Activated naive CD4-positive, alpha-beta T cell treated with Interleukin-2 at 50 U/mL for 16 hours (primary cell): ENCODE measurements around the gene CDC73.
"Not testable (repeated sequence)": the region's sequence is repeated elsewhere in the genome, so short reads cannot be mapped to it uniquely, and the experiment has no call there.

ENCODE experiments used
- DNase-seq: peaks from one replicate; pipeline ENCODE4 v3.0.0-alpha.2; 2020

The CDC73 gene

GRCh38 chr1:193114485-193115095 lies 7.2 kb upstream of the CDC73 start:
- DNase-seq: no peak

GRCh38 chr1:193115629-193116227 lies 6.1 kb upstream of the CDC73 start:
- no peak for DNase-seq

DNA sequence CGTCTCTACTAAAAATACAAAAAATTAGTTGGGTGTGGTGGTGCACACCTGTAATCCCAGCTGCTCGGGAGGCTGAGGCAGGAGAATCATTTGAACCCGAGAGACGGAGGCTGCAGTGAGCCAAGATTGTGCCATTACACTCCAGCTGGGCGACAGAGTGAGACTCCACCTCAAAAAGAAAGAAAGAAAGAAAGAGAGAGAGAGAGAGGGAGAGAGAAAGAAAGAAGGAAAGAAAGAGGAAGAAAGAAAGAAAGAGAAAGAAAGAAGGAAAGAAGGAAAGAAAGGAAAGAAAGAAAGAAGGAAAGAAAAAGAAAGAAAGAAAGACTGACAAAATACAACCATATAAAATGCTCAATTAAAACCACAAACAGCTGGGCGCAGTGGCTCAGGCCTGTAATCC lies 4.7 kb upstream of the CDC73 start:
- DNase-seq: not testable (repeated sequence)

- DNase-seq: no peak
Measured at GRCh38 chr1:193118194-193118593, 3.6 kb upstream of the CDC73 start.

DNA sequence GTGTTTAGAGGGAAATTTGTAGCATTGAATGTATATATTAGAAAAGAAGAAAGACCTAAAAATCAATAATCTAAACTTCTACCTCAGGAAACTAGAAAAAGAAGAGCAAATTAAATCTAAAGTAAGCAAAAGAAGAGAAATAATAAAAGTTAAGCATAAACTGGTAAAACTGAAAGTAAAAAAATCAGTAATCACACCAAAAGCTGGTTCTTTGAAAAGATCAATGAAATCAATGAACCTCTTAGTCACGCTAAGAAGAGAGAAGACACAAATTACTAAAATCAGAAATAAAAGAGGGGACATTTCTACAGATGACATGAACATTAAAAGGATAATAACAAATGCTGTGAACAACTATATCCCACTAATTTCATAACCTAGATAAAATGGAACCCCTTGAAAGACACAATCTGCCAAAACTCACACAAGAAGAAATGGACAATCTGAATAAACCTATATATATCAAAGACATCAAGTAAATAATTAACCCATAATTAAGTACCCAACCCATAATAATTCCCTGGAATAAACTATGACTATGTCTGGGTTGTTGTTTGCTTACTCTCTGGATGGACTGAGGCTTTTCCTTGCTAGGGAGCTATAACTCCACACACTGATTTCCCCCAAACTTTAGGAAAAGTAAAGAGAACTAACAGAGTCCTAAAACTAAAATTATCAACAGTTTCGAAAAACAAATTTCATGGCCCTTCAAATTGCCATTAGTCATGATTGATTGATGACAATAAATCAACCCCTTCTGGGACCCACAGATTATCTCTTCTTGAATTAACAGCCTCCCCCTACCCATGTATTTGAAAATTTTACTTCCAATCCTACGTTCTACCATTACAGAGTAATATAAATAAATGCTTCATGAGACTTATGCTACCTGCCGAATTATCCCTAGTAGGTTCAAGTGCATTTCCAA lies 2.8 kb upstream of the CDC73 start:
- no peak for DNase-seq

- no peak for DNase-seq
Measured at GRCh38 chr1:193120604-193121166, 1.1 kb upstream of the CDC73 start.

GRCh38 chr1:193123751-193124150 lies 1.9 kb downstream of the CDC73 start:
- no peak for DNase-seq

DNA sequence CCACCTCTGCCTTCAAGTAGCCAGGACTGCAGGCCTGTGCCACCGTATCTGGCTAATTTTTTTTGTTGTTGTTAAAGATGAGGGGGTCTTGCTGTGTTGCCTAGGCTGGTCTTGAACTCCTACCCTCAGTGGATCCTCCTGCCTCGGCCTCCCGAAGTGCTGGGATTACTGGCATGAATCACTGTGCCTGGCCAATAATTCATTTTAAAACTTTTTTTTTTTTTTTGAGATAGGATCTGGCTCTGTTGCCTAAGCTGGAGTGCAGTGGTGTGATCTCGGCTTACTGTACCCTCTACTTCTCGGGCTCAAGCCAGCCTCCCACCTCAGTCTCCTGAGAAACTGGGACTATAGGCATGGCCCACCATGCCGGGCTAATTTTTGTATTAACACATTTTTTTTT lies 3.5 kb downstream of the CDC73 start:
- no peak for DNase-seq

DNA sequence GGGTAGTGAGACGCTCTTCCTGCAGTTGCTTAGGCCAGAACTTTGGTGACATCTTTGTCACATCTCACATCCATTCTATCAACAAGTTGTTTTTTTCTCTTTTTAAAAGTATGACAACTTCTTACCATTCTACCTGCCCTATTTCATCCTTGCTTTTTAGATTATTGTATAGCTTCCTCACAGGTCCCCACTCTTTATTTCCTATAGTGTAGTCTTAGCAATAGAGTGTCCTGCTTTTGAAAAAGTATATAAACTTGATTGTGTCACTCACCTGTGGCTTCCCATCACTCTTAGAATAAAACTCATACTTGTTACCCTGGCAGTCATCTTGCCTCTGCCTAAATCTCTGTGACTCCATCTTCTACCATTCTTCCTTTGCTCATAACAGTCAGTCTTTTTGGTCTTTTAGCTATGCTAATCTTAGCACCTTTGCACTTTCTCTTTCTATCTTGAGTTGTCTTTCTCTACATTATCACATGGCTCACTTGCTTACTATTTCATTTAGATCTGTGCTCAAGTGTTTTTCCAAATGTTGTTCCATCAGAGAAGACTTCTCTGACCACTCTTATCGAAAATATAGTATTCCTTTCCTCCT lies 9.5 kb downstream of the CDC73 start:
- no peak for DNase-seq

- DNase-seq: no peak
Measured at GRCh38 chr1:193140254-193140653, 18.4 kb downstream of the CDC73 start.

- no peak for DNase-seq
Measured at GRCh38 chr1:193141804-193142203, 20.0 kb downstream of the CDC73 start.

DNA sequence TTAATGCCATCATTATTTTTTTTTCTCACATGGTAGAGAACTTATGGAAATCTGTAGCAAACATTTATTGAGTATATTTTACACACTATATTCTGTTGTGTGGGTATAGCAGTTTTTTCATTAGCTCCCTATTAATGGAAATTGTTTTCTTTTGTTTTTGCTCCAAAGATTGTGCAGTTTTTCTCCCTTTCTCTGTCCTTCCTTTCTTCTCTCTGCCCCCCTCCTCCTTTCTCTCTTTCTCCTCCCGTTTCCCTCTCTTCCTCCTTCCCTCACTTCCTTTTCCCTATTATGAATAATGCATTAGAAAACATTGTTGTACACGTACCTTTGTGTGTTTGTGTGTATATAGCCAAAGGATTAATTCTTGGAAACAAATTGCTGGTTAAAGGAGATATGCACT lies 20.6 kb downstream of the CDC73 start:
- DNase-seq: no peak

DNA sequence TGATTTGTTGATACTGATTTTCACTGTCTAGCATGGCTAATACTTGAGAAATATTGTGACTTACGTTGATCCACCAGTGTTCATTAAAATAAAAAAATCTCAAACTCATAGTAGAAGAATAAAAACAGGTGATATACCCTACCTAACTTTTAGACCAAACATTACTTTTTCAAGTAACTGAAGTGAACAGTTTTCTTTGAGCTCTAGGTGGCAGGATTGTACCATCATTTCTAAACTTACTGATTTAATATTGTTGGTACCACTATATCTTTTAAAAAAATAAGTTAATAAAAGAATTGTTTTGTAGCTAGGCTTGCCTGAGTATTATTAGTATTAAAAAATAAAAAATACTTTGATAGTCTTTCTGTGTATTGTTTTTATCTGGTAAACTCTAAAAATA lies 21.5 kb downstream of the CDC73 start:
- DNase-seq: no peak

GRCh38 chr1:193144361-193144938 lies 22.6 kb downstream of the CDC73 start:
- no peak for DNase-seq

DNA sequence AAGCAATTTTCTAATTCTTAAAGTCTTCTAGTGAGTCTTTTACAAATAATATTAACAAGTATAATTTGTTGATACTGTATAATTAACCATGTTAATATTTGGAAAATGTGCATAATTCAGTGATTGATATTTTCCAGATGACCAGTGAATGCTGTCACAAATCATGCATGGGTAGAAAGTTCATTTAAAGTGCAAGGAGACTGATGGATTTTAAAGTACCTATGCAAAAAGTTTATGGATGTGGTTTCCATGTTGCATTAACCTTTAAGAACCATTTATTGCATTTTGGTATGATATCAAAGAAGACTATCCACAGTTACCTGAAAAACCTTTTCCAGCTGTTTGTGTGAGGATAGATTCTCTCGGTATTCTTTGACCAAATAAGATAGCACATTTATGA lies 23.2 kb downstream of the CDC73 start:
- no peak for DNase-seq

DNA sequence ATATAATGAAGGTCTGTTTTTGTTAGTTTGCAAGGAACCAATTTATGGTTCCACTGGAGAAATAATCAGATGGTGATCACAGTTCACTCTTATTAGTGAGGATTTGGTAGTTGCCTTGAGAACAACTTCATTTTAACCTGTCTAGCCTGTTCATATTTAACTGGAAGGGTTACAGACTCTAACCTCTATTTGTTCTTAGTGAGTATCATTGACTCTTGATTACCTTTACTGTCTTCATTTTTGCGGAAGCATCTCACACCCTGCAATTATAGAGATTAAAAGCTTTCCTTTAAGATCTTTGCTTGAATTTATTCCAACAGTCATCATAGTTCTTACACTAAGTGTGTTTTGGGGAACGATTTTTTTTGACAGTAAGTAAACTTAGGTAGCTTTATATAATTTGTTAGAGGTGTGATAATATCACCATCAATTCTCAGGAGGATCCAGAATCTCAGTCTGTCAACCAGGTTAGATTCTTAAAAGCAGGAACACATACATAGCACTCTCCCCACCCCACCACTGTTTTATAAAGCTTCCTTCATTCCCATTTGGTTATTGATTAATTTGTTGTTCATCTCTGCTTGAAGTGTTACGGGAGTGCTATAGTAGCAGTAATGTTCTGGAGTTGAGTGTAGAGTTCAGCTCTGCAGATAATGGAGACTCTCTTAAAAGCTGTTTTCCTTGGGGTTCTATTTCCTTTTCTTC lies 34.4 kb downstream of the CDC73 start:
- no peak for DNase-seq

DNA sequence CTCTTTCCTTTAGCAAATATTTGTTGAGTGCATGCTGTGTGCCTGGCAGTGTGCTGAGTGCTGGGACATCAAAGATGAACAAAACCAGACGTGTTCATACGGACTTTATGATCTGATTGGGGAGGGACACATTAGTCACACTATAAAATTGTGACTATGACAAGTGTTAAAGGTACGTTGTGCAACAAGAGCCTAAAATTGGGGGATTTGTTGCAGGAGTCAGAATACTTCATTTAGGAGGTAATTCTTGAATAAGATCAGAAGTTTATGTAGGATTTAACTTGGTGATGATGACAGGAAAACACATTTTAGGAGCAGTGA lies 35.0 kb downstream of the CDC73 start:
- DNase-seq: no peak

DNA sequence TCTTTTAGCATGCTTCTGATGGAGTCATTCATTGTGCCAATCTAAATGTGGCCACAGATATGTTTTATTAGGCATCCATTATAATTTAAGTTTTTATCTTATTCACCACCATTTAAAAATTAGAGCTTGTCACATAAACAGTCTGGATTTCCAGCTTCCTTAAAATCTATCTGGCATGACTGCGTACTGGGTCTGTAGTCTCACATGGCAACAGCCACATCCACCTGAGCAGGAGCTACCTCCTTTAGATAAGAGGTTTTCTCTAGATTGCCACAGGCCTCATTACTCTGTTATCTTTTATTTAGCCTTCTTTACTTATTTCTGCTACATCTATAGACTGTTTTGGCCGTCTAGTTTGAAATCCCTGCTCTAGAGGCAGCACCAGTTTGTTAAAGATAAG lies 35.5 kb downstream of the CDC73 start:
- DNase-seq: no peak

- DNase-seq: no peak
Measured at GRCh38 chr1:193176113-193176512, 54.3 kb downstream of the CDC73 start.

GRCh38 chr1:193176788-193177187 lies 55.0 kb downstream of the CDC73 start:
- no peak for DNase-seq

DNA sequence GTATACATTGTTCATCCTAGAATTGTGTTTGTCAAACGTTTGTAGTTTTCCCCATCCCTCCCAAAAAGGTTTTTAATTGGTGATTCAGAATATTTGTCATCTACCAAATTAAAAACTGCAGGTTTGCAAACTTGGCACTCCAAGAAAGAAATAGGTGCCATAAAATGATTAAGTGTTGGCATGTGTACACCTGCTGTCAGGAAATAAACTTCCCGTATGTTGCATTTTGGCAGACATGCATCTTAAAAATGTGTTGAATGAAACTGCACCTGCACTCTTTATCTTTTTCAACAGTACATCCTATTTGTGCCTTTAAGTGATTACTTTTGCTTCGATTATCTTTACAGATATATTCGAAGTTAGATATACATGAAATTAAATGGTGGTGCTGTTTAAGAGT lies 57.3 kb downstream of the CDC73 start:
- no peak for DNase-seq

DNA sequence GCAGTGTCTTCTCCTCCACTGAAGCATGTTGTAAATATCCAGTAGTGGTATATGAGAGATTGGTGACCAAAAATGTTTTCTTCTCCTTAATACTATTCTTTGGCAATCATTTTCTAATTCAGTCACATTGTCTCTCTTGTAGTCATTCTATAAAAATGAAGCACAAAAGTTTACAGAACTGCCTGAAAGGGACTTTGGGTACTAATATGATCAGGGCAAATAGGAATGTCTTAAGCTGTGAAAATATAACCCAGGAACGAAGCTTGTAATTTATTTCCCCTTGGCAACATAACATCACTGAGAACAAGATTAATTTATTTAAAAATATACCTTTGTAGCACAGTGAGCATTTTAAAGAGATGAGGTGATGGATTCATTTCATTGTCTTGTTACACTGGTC lies 59.7 kb downstream of the CDC73 start:
- no peak for DNase-seq

DNA sequence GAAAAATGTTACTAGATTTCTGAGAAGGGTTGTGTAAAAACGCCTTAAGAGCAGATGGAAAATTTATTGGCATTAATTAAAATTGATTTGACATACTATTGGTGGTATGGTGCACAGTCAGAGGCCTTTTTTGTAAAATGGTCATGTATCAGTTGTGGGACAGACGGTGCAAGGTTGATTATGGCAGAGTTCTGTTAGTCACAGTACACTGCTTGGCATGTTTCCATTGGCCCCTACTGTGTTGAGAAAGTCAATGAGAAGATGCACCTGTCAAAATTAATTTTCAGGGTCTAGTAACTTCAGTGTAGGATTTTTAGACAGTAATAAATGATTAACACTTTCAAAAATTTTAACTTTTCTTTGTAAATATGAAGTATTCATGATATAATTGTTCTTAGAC lies 60.2 kb downstream of the CDC73 start:
- DNase-seq: no peak
